GM23338 (cell line): Measurements from ENCODE around the gene NIPA2. TPM values are rescaled to one million over a fixed set of nuclear protein-coding genes. Genes with fewer than 3 reads are reported as not detected.

ENCODE experiments used
- ATAC-seq: fragments of 200-7000 bp; cut with Tn5 transposase; 3 replicates; pipeline ENCODE4 v1.9.1; 2020
- DNase-seq: peaks from one replicate; pipeline ENCODE4 v3.0.0-alpha.2; 2015; ENCODE audit warnings: low spot score
- H2AFZ ChIP-seq: fragments of 200-600 bp; sonication (generic); 2 replicates; pipeline ENCODE4 v1.8.0; 2016; ENCODE audit warnings: antibody characterized with exemption, mild to moderate bottlenecking, moderate library complexity
- H3F3A ChIP-seq: fragments of 200-600 bp; sonication (generic); replicated peaks from 2 replicates; pipeline ENCODE4 v1.8.0; 2017; ENCODE audit warnings: antibody characterized with exemption, mixed run types, low read depth
- H3K27ac ChIP-seq: fragments of 200-600 bp; sonication (generic); 2 replicates; pipeline ENCODE4 v1.6.1; 2016; ENCODE audit warnings: low read depth
- H3K27me3 ChIP-seq: fragments of 200-600 bp; sonication (generic); 2 replicates; pipeline ENCODE4 v1.8.0; 2016; ENCODE audit warnings: mild to moderate bottlenecking, mixed run types, moderate library complexity; ENCODE audit not compliant: insufficient read depth
- H3K36me3 ChIP-seq: fragments of 200-600 bp; sonication (generic); 2 replicates; pipeline ENCODE4 v1.8.0; 2016; ENCODE audit warnings: mild to moderate bottlenecking; ENCODE audit not compliant: insufficient read depth
- H3K4me1 ChIP-seq: fragments of 200-600 bp; sonication (generic); 2 replicates; pipeline ENCODE4 v1.8.0; 2016; ENCODE audit warnings: mild to moderate bottlenecking, moderate library complexity; ENCODE audit not compliant: insufficient read depth
- H3K4me2 ChIP-seq: fragments of 200-600 bp; sonication (generic); 2 replicates; pipeline ENCODE4 v1.7.1; 2017; ENCODE audit warnings: mixed run types
- H3K4me3 ChIP-seq: fragments of 200-600 bp; sonication (generic); 2 replicates; pipeline ENCODE4 v1.6.1; 2016; ENCODE audit warnings: mixed run types
- H3K79me2 ChIP-seq: fragments of 200-600 bp; sonication (generic); replicated peaks from 2 replicates; pipeline ENCODE4 v1.8.0; 2017; ENCODE audit warnings: mild to moderate bottlenecking; ENCODE audit not compliant: insufficient read depth
- H3K9me2 ChIP-seq: fragments of 200-600 bp; sonication (generic); 2 replicates; pipeline ENCODE4 v1.8.0; 2017; ENCODE audit not compliant: insufficient read depth
- H4K20me1 ChIP-seq: fragments of 200-600 bp; sonication (generic); replicated peaks from 2 replicates; pipeline ENCODE4 v1.8.0; 2017; ENCODE audit warnings: mild to moderate bottlenecking; ENCODE audit not compliant: insufficient read depth
- H3K27ac Mint-ChIP-seq: 2 replicates; pipeline ENCODE4 v1.8.0; 2020; ENCODE audit warnings: inconsistent platforms, mild to moderate bottlenecking, moderate library complexity, mixed read lengths
- H3K27me3 Mint-ChIP-seq: 3 replicates; pipeline ENCODE4 v1.8.0; 2022; ENCODE audit warnings: low read depth, mild to moderate bottlenecking, moderate library complexity, mixed read lengths, inconsistent platforms; ENCODE audit not compliant: insufficient read depth, poor library complexity
- H3K36me3 Mint-ChIP-seq: 3 replicates; pipeline ENCODE4 v1.8.0; 2021; ENCODE audit warnings: low read depth, mild to moderate bottlenecking, inconsistent platforms, moderate library complexity, mixed read lengths
- H3K4me1 Mint-ChIP-seq: 3 replicates; pipeline ENCODE4 v1.8.0; 2020; ENCODE audit warnings: mild to moderate bottlenecking, inconsistent platforms, mixed read lengths
- H3K4me3 Mint-ChIP-seq: 3 replicates; pipeline ENCODE4 v1.8.0; 2021; ENCODE audit warnings: moderate library complexity, mild to moderate bottlenecking, inconsistent platforms, mixed read lengths
- H3K9me3 Mint-ChIP-seq: 3 replicates; pipeline ENCODE4 v1.8.0; 2020; ENCODE audit warnings: moderate library complexity, mild to moderate bottlenecking, inconsistent platforms, mixed read lengths
- CTCF ChIP-seq, 2 experiments: fragments of 200-600 bp in 1 of 2; sonication (generic) in 1 of 2; conservative IDR thresholded peaks; 2 replicates each; pipeline versions ENCODE4 v1.5.1 to v1.6.1; 2016 to 2017; ENCODE audit warnings: antibody characterized with exemption in 2 of 2, low read depth in 2 of 2, mild to moderate bottlenecking in 2 of 2, moderate library complexity in 1 of 2
- EZH2 ChIP-seq: fragments of 200-600 bp; sonication (generic); IDR thresholded peaks from one replicate; pipeline ENCODE4 v1.8.0; 2017; ENCODE audit warnings: antibody characterized with exemption, mild to moderate bottlenecking, low read depth; ENCODE audit not compliant: unreplicated experiment
- EZH2phosphoT487 ChIP-seq: fragments of 200-600 bp; sonication (generic); IDR thresholded peaks from one replicate; pipeline ENCODE4 v1.8.1; 2018; ENCODE audit warnings: antibody characterized with exemption; ENCODE audit not compliant: unreplicated experiment
- JUNB ChIP-seq: IDR thresholded peaks from one replicate; pipeline ENCODE4 v1.6.1; 2016; ENCODE audit warnings: antibody characterized with exemption; ENCODE audit not compliant: unreplicated experiment
- POLR2AphosphoS5 ChIP-seq: IDR thresholded peaks from 2 replicates; pipeline ENCODE4 v1.6.1; 2016; ENCODE audit warnings: antibody characterized with exemption, low read depth
- REST ChIP-seq: IDR thresholded peaks from one replicate; pipeline ENCODE4 v1.6.1; 2018; ENCODE audit warnings: antibody characterized with exemption; ENCODE audit not compliant: unreplicated experiment
- STAT1 ChIP-seq: IDR thresholded peaks from one replicate; pipeline ENCODE4 v1.6.1; 2016; ENCODE audit warnings: antibody characterized with exemption; ENCODE audit not compliant: unreplicated experiment
- ZNF114 ChIP-seq: fragments of 250-450 bp; sonication (Bioruptor Pico); IDR thresholded peaks from 2 replicates; pipeline ENCODE4 v1.5.0; 2020; ENCODE audit warnings: mild to moderate bottlenecking, moderate library complexity
- ZNF331 ChIP-seq: fragments of 250-450 bp; sonication (Bioruptor Pico); IDR thresholded peaks from 2 replicates; pipeline ENCODE4 v1.5.0; 2020; ENCODE audit warnings: low read depth, mild to moderate bottlenecking, moderate library complexity
- ZNF462 ChIP-seq: fragments of 250-450 bp; sonication (Bioruptor Pico); IDR thresholded peaks from 2 replicates; pipeline ENCODE4 v1.5.0; 2020; ENCODE audit warnings: mild to moderate bottlenecking, moderate library complexity
- polyA plus RNA-seq: library from polyadenylated mRNA; unstranded; fragments of >200 nt; fragmentation: Nextera tagmentation; extraction: Ambion mirVana; gene quantifications from 2 replicates; pipeline ENCODE4 v1.2.1, GENCODE V29; 2016
- total RNA-seq: library from RNA; depleted of rRNA; stranded (reverse); fragments of >200 nt; shearing (Covaris generic); gene quantifications from 2 replicates; pipeline ENCODE4 v1.2.3, GENCODE V29; 2014

NIPA2 gene
- total and polyA plus RNA-seq, 2 experiments from 2014 or later = 35.0 to 105 TPM

GRCh38 chr15:22874966-22875365 lies 36.5 kb downstream of the NIPA2 start:
- Mint-ChIP-seq H3K36me3 (peaks cover 75% of the 10 kb centered on the region), H3K9me3 (peaks cover 2% of the 10 kb centered on the region; the same call in 2 of the 3 replicates), H3K27me3 (peaks cover 14% of the 10 kb centered on the region), H3K4me1 (peaks cover 20% of the 10 kb centered on the region), H3K27ac (no peak overlapping the region), H3K4me3 (no peak overlapping the region)
- ATAC-seq = no peak
- Histone ChIP-seq H3K79me2 (0 out of 2 replicates have a peak, but pooled peaks cover 2% of the 10 kb centered on the region), H3K27me3 (no peaks in the 10 kb centered on the region), H3K27ac (no peak overlapping the region), H3K4me1 (no peaks in the 10 kb centered on the region), H3F3A (no peaks in the 10 kb centered on the region), H3K4me2 (no peak overlapping the region), H3K36me3 (peaks cover 12% of the 10 kb centered on the region; the same call in 1 of the 2 replicates), H2AFZ (no peak overlapping the region), H3K4me3 (no peak overlapping the region), H3K9me2 (no peaks in the 10 kb centered on the region), H4K20me1 (0 out of 2 replicates have a peak, but pooled peaks cover 2% of the 10 kb centered on the region)
- no peak for DNase-seq
- no peak for TF ChIP-seq POLR2AphosphoS5
- TF ChIP-seq STAT1 = no peak
- no peak for TF ChIP-seq ZNF462 (CRISPR knock-in tag)
- TF ChIP-seq ZNF114 = no peak
- TF ChIP-seq EZH2phosphoT487 = no peak
- no peak for TF ChIP-seq REST
- no peak for TF ChIP-seq EZH2
- TF ChIP-seq ZNF331 (CRISPR knock-in tag) = no peak
- no peak for TF ChIP-seq CTCF (conservative IDR thresholded peaks at IDR 0.05; ENCODE audit: low read depth in 2 of 2)
- no peak for TF ChIP-seq JUNB
